Measurements from ENCODE around the gene GREB1.
"Not testable (repeated sequence)": the region's sequence is repeated elsewhere in the genome, so short reads cannot be mapped to it uniquely, and the experiment has no call there.

Gene GREB1

DNA sequence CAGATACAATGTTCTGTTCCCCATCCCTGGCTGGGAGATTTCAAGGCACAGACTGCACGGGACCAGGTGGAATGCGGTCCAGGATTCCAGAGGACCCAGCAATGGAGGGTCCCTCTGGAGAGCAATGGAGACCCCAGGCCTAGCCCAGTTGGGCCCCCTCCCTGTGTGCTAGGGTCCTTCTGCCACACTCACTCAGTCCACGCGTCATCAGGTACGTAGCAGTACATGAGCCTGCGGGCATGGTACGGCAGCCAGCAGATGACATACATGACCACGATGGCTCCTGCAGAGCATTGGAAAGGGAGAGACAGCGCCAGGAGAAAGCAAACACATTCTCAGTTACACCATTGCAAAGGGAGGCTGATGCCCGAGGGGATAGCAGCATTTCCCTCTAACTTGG lies 126.0 kb downstream of the GREB1 start:
- Histone ChIP-seq H3K27ac (no peak overlapping the region), H3K4me2 (ENCODE audit: low read length) (no peak overlapping the region), H2AFZ (no peak overlapping the region), H3K79me2 (no peaks in the 10 kb centered on the region), H3K9ac (no peak overlapping the region), H3K9me3 (ENCODE audit: control insufficient read depth, low read length) (no peaks in the 10 kb centered on the region), H3K4me1 (no peaks in the 10 kb centered on the region), H3K36me3 (ENCODE audit: control insufficient read depth, insufficient read depth, low read length) (no peaks in the 10 kb centered on the region), H3K4me3 (ENCODE audit: low read depth, low read length) (no peak overlapping the region), H3K27me3 (ENCODE audit: control insufficient read depth, insufficient read depth, low read length) (no peaks in the 10 kb centered on the region)
- TF ChIP-seq, protein P1, sequence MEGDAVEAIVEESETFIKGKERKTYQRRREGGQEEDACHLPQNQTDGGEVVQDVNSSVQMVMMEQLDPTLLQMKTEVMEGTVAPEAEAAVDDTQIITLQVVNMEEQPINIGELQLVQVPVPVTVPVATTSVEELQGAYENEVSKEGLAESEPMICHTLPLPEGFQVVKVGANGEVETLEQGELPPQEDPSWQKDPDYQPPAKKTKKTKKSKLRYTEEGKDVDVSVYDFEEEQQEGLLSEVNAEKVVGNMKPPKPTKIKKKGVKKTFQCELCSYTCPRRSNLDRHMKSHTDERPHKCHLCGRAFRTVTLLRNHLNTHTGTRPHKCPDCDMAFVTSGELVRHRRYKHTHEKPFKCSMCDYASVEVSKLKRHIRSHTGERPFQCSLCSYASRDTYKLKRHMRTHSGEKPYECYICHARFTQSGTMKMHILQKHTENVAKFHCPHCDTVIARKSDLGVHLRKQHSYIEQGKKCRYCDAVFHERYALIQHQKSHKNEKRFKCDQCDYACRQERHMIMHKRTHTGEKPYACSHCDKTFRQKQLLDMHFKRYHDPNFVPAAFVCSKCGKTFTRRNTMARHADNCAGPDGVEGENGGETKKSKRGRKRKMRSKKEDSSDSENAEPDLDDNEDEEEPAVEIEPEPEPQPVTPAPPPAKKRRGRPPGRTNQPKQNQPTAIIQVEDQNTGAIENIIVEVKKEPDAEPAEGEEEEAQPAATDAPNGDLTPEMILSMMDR (IDR thresholded peaks at IDR 0.05) = no peak

DNA sequence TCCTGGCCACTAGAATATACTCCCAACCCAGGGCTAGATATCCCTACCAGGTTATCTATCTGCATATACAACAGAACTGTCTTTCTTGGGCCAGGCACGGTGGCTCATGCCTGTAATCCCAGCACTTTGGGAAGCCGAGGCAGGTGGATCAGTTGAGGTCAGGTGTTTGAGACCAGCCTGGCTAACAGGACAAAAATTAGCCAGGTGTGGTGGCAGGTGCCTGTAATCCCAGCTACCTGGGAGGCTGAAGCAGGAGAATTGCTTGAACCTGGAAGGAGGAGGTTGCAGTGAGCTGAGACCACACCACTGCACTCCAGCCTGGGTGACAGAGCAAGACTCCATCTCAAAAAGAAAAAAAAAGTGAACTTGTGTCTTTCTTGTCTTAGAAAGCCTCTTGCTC lies 126.6 kb downstream of the GREB1 start:
- H2AFZ ChIP-seq; H3K79me2 ChIP-seq; H3K9me3 ChIP-seq (ENCODE audit: control insufficient read depth, low read length); H3K4me3 ChIP-seq (ENCODE audit: low read depth, low read length); H3K27ac ChIP-seq; H3K27me3 ChIP-seq (ENCODE audit: control insufficient read depth, insufficient read depth, low read length); H3K4me1 ChIP-seq; H3K9ac ChIP-seq; H3K36me3 ChIP-seq (ENCODE audit: control insufficient read depth, insufficient read depth, low read length); H3K4me2 ChIP-seq (ENCODE audit: low read length): not testable (repeated sequence)

DNA sequence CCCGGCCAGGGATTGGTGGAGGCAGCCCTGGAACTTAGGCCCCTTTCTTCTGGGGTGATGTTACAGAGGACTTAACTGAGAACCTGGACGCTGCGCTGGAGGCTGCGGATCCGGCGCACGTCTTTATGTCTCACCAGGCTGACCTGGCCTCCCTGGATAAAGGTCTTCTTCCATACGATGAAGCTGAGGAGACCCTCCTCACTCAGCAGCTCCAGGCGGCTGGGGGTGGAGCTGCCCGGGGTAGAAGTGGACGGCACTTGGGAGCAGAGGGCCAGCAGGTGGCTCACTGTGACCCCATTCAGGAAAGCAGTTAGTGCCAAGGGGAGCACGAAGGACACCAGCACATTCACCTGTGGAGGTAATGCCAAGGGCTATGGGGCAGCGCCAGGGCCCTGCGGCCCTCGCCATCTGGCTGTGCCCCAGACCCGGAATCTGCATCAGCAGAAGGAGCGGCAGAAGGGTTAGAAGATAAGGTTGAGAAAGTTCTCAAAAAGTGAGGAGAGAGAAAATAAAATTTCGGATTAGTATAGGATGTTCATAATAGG lies 128.1 kb downstream of the GREB1 start:
- Histone ChIP-seq H3K4me2 (ENCODE audit: low read length) (no peak overlapping the region), H3K9ac (no peak overlapping the region), H3K4me3 (ENCODE audit: low read depth, low read length) (no peak overlapping the region), H3K9me3 (ENCODE audit: control insufficient read depth, low read length) (no peaks in the 10 kb centered on the region), H2AFZ (no peak overlapping the region), H3K4me1 (no peaks in the 10 kb centered on the region), H3K79me2 (no peaks in the 10 kb centered on the region), H3K27ac (no peak overlapping the region), H3K27me3 (ENCODE audit: control insufficient read depth, insufficient read depth, low read length) (no peaks in the 10 kb centered on the region), H3K36me3 (ENCODE audit: control insufficient read depth, insufficient read depth, low read length) (no peaks in the 10 kb centered on the region)
- TF ChIP-seq, protein P1 (IDR thresholded peaks at IDR 0.05) = no peak

DNA sequence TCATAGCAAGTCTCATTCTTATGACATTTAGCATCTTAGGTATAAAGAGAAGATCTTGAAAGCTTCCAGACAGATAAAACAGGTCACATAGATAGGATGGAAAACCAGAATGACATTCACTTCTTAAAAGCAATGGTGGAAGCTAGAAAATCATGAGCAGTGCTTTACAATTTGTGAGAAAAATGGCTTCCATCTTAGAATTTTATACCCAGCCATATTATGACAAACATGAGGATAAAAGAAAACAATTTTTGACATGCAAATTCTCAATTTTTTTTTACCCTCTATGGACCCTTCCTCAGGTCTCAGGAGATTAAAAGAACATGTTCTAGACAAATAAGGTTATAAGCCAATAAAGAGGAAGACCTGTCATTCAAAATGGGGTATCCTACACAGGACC lies 129.0 kb downstream of the GREB1 start:
- Histone ChIP-seq H3K9ac (no peak overlapping the region), H3K79me2 (no peaks in the 10 kb centered on the region), H2AFZ (no peak overlapping the region), H3K27ac (no peak overlapping the region), H3K9me3 (ENCODE audit: control insufficient read depth, low read length) (no peaks in the 10 kb centered on the region), H3K36me3 (ENCODE audit: control insufficient read depth, insufficient read depth, low read length) (no peaks in the 10 kb centered on the region), H3K4me3 (ENCODE audit: low read depth, low read length) (no peak overlapping the region), H3K4me1 (no peaks in the 10 kb centered on the region), H3K27me3 (ENCODE audit: control insufficient read depth, insufficient read depth, low read length) (no peaks in the 10 kb centered on the region), H3K4me2 (ENCODE audit: low read length) (no peak overlapping the region)
- TF ChIP-seq, protein P1 (IDR thresholded peaks at IDR 0.05) = no peak

DNA sequence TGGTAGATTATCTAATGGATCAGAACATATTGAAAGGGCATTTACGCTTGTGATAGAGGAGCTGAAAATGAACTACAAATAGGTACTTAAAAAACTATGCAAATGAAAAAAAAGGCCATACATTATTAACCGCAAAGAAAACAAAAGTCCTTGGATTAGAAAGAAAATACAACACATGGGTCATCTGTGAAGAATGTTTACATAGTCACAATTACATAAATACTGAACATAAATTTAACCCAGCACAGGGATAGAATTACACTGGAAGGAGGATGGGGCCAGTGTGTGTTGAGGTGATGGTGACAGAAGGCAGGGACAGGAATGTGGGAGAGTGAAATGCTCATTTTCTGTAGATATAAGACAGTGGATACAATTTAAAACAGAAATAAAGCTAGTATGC lies 129.6 kb downstream of the GREB1 start:
- Histone ChIP-seq H3K27me3 (ENCODE audit: control insufficient read depth, insufficient read depth, low read length) (no peaks in the 10 kb centered on the region), H3K79me2 (no peaks in the 10 kb centered on the region), H3K9ac (no peak overlapping the region), H3K36me3 (ENCODE audit: control insufficient read depth, insufficient read depth, low read length) (no peaks in the 10 kb centered on the region), H3K4me1 (no peaks in the 10 kb centered on the region), H2AFZ (no peak overlapping the region), H3K27ac (no peak overlapping the region), H3K4me3 (ENCODE audit: low read depth, low read length) (no peak overlapping the region), H3K4me2 (ENCODE audit: low read length) (no peak overlapping the region), H3K9me3 (ENCODE audit: control insufficient read depth, low read length) (no peaks in the 10 kb centered on the region)
- TF ChIP-seq, protein P1 (IDR thresholded peaks at IDR 0.05) = no peak
